Mesenchymal stem cell (in vitro differentiated cells and primary cell): Measurements from ENCODE around the gene CFL2.

Experiments
- DNase-seq: peaks from one replicate; pipeline ENCODE4 v3.0.0-alpha.2; 2013
- H2AFZ ChIP-seq: one replicate; pipeline ENCODE4 v1.6.1; 2013; ENCODE audit warnings: low read depth, mild to moderate bottlenecking, control low read depth, inconsistent platforms, low read length, moderate library complexity
- H2AK5ac ChIP-seq: 2 replicates; pipeline ENCODE4 v1.6.1; 2013; ENCODE audit warnings: low read length, moderate library complexity, mild to moderate bottlenecking, inconsistent platforms; ENCODE audit not compliant: severe bottlenecking
- H2BK120ac ChIP-seq: one replicate; pipeline ENCODE4 v1.6.1; 2013; ENCODE audit warnings: low read depth, mild to moderate bottlenecking, inconsistent platforms, low read length, moderate library complexity
- H2BK12ac ChIP-seq, 2 experiments: one replicate each; pipeline ENCODE4 v1.6.1; 2013; ENCODE audit warnings: inconsistent platforms in 2 of 2, low read length in 2 of 2, mild to moderate bottlenecking in 2 of 2, moderate library complexity in 2 of 2, control low read depth in 1 of 2
- H2BK15ac ChIP-seq: one replicate; pipeline ENCODE4 v1.6.1; 2013; ENCODE audit warnings: mild to moderate bottlenecking, low read depth, inconsistent platforms; ENCODE audit not compliant: poor library complexity, severe bottlenecking
- H2BK5ac ChIP-seq: 2 replicates; pipeline ENCODE4 v1.6.1; 2013; ENCODE audit warnings: low read depth, mild to moderate bottlenecking, low read length, control low read depth, inconsistent platforms; ENCODE audit not compliant: poor library complexity, severe bottlenecking
- H3K14ac ChIP-seq, 2 experiments: one replicate each; pipeline ENCODE4 v1.6.1; 2013; ENCODE audit warnings: inconsistent platforms in 2 of 2, low read length in 2 of 2, control low read depth in 1 of 2, mild to moderate bottlenecking in 1 of 2, moderate library complexity in 1 of 2
- H3K18ac ChIP-seq, 2 experiments: one replicate each; pipeline ENCODE4 v1.6.1; 2013; ENCODE audit warnings: inconsistent platforms in 2 of 2, low read length in 2 of 2, control low read depth in 1 of 2, low read depth in 1 of 2, mild to moderate bottlenecking in 1 of 2
- H3K23ac ChIP-seq, 2 experiments: one replicate each; pipeline ENCODE4 v1.6.1; 2013; ENCODE audit warnings: inconsistent platforms in 2 of 2, low read length in 2 of 2, mild to moderate bottlenecking in 2 of 2, moderate library complexity in 2 of 2, control low read depth in 1 of 2
- H3K27ac ChIP-seq: 2 replicates; pipeline ENCODE4 v1.5.1; 2013; ENCODE audit warnings: mild to moderate bottlenecking, moderate library complexity, low read length, control low read depth, inconsistent platforms; ENCODE audit not compliant: poor library complexity, severe bottlenecking
- H3K27me3 ChIP-seq, 2 experiments: 2 replicates each; pipeline versions ENCODE4 v1.6.1 to v1.7.0; 2013; ENCODE audit warnings: low read length in 2 of 2, mild to moderate bottlenecking in 2 of 2, moderate library complexity in 2 of 2, control low read depth in 1 of 2, inconsistent platforms in 1 of 2; ENCODE audit not compliant: control insufficient read depth in 1 of 2, insufficient read depth in 1 of 2
- H3K36me3 ChIP-seq, 2 experiments: 2 replicates each; pipeline versions ENCODE4 v1.6.1 to v1.7.0; 2013; ENCODE audit warnings: low read length in 2 of 2, control low read depth in 1 of 2, inconsistent platforms in 1 of 2, low read depth in 1 of 2, mild to moderate bottlenecking in 1 of 2; ENCODE audit not compliant: insufficient read depth in 2 of 2, control insufficient read depth in 1 of 2
- H3K4ac ChIP-seq, 2 experiments: one replicate each; pipeline ENCODE4 v1.6.1; 2013; ENCODE audit warnings: inconsistent platforms in 2 of 2, low read length in 2 of 2, mild to moderate bottlenecking in 2 of 2, moderate library complexity in 2 of 2, control low read depth in 1 of 2, low read depth in 1 of 2
- H3K4me1 ChIP-seq: 2 replicates; pipeline ENCODE4 v1.6.1; 2013; ENCODE audit warnings: low read depth, low read length, control low read depth; ENCODE audit not compliant: control insufficient read depth, insufficient read depth
- H3K4me2 ChIP-seq: 2 replicates; pipeline ENCODE4 v1.6.1; 2013; ENCODE audit warnings: low read length, mild to moderate bottlenecking, inconsistent platforms; ENCODE audit not compliant: poor library complexity, severe bottlenecking
- H3K4me3 ChIP-seq, 2 experiments: 2 replicates each; pipeline versions ENCODE4 v1.5.1 to v1.7.0; 2013; ENCODE audit warnings: low read length in 2 of 2, mild to moderate bottlenecking in 2 of 2, control low read depth in 1 of 2, low read depth in 1 of 2; ENCODE audit not compliant: insufficient read depth in 1 of 2
- H3K79me1 ChIP-seq: replicated peaks from 2 replicates; pipeline ENCODE4 v1.6.1; 2013; ENCODE audit warnings: mild to moderate bottlenecking, control low read depth, low read length, inconsistent platforms; ENCODE audit not compliant: poor library complexity, severe bottlenecking
- H3K9ac ChIP-seq: 2 replicates; pipeline ENCODE4 v1.7.0; 2013; ENCODE audit warnings: mild to moderate bottlenecking, low read length, moderate library complexity
- H3K9me3 ChIP-seq: 2 replicates; pipeline ENCODE4 v1.7.0; 2013; ENCODE audit warnings: mild to moderate bottlenecking, low read length; ENCODE audit not compliant: control insufficient read depth
- H4K8ac ChIP-seq: one replicate; pipeline ENCODE4 v1.6.1; 2013; ENCODE audit warnings: inconsistent platforms, mild to moderate bottlenecking, low read length, moderate library complexity
- H4K91ac ChIP-seq: one replicate; pipeline ENCODE4 v1.6.1; 2013; ENCODE audit warnings: mild to moderate bottlenecking, low read length, inconsistent platforms
- WGBS: methylation state at CpG from one replicate; pipeline ENCODE4 v1.1.7; 2013; ENCODE audit warnings: mixed read lengths; 5-methylcytosine and 5-hydroxymethylcytosine counted together

Gene CFL2

GRCh38 chr14:34676516-34677211, 37.7 kb downstream of the CFL2 start:
- Histone ChIP-seq H3K79me1 (no peaks in the 10 kb centered on the region), H2BK120ac (no peak overlapping the region), H3K9ac (no peak overlapping the region), H2BK15ac (no peak overlapping the region), H2AK5ac (no peak overlapping the region), H3K27me3 (no peaks in the 10 kb centered on the region), H4K8ac (no peak overlapping the region), H3K14ac (no peak overlapping the region), H3K4me2 (no peak overlapping the region), H2BK5ac (no peak overlapping the region), H3K18ac (no peak overlapping the region), H3K4me3 (no peak overlapping the region), H3K4me1 (no peaks in the 10 kb centered on the region), H2AFZ (no peak overlapping the region), H3K9me3 (no peaks in the 10 kb centered on the region), H3K4ac (no peak overlapping the region), H2BK12ac (no peak overlapping the region), H4K91ac (no peak overlapping the region), H3K23ac (no peak overlapping the region), H3K27ac (no peak overlapping the region), H3K36me3 (no peaks in the 10 kb centered on the region)
- 93% methylated on average over 7 of the region's 7 CpGs for WGBS
- DNase-seq: no peak

GRCh38 chr14:34673702-34674101, 40.7 kb downstream of the CFL2 start:
- H3K36me3 ChIP-seq: no peaks in the 10 kb centered on the region
- no peak overlapping the region for H4K91ac ChIP-seq
- H3K23ac ChIP-seq: no peak overlapping the region
- H2BK5ac ChIP-seq: no peak overlapping the region
- no peak overlapping the region for H2AFZ ChIP-seq
- no peak overlapping the region for H3K9ac ChIP-seq
- no peak overlapping the region for H3K18ac ChIP-seq
- H3K27ac ChIP-seq: no peak overlapping the region
- H3K79me1 ChIP-seq: no peaks in the 10 kb centered on the region
- H3K4me2 ChIP-seq: no peak overlapping the region
- no peaks in the 10 kb centered on the region for H3K9me3 ChIP-seq
- H3K4ac ChIP-seq: no peak overlapping the region
- no peak overlapping the region for H2BK120ac ChIP-seq
- no peak overlapping the region for H2BK15ac ChIP-seq
- H2BK12ac ChIP-seq: no peak overlapping the region
- no peak overlapping the region for H3K14ac ChIP-seq
- H4K8ac ChIP-seq: no peak overlapping the region
- no peak overlapping the region for H3K4me3 ChIP-seq
- WGBS: 100% methylated on average over 1 of the region's 1 CpG
- H2AK5ac ChIP-seq: no peak overlapping the region
- no peak for DNase-seq
- H3K27me3 ChIP-seq: no peaks in the 10 kb centered on the region
- H3K4me1 ChIP-seq: no peaks in the 10 kb centered on the region

DNA sequence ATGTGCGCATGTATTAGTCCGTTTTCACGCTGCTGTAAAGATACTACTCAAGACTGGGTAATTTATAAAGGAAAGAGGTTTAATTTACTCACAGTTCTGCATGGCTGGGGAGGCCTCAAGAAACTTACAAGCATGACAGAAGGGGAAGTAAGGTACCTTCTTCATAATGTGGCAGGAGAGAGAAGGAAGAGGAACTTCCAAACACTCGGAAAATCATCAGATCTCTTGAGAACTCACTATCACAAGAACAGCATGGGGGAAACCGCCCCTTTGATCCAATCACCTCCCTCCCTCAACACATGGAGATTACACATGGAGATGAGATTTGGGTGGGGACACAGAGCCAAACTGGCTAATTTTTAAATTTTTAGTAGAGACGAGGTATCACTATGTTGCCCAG, 42.7 kb downstream of the CFL2 start:
- Histone ChIP-seq H2BK15ac (no peak overlapping the region), H3K79me1 (no peaks in the 10 kb centered on the region), H3K18ac (no peak overlapping the region), H3K27me3 (no peaks in the 10 kb centered on the region), H3K36me3 (no peaks in the 10 kb centered on the region), H4K8ac (no peak overlapping the region), H2BK12ac (no peak overlapping the region), H3K27ac (no peak overlapping the region), H3K4ac (no peak overlapping the region), H3K4me3 (no peak overlapping the region), H2AK5ac (peak overlapping the region; percentile 55), H3K14ac (no peak overlapping the region), H3K4me1 (no peaks in the 10 kb centered on the region), H3K23ac (no peak overlapping the region), H2BK5ac (no peak overlapping the region), H2BK120ac (no peak overlapping the region), H3K9ac (no peak overlapping the region), H2AFZ (no peak overlapping the region), H4K91ac (no peak overlapping the region), H3K9me3 (no peaks in the 10 kb centered on the region), H3K4me2 (no peak overlapping the region)
- 75% methylated on average over 4 of the region's 6 CpGs for WGBS
- DNase-seq: no peak

- Histone ChIP-seq H3K4me2 (no peak overlapping the region), H2BK15ac (no peak overlapping the region), H3K9ac (no peak overlapping the region), H3K23ac (no peak overlapping the region), H2BK12ac (no peak overlapping the region), H3K9me3 (no peaks in the 10 kb centered on the region), H3K27me3 (no peaks in the 10 kb centered on the region), H3K79me1 (no peaks in the 10 kb centered on the region), H4K8ac (no peak overlapping the region), H2BK120ac (no peak overlapping the region), H3K18ac (no peak overlapping the region), H3K14ac (no peak overlapping the region), H3K4me1 (peaks cover 4% of the 10 kb centered on the region), H3K27ac (no peak overlapping the region), H3K4ac (no peak overlapping the region), H4K91ac (no peak overlapping the region), H2AFZ (no peak overlapping the region), H2BK5ac (no peak overlapping the region), H3K4me3 (no peak overlapping the region), H2AK5ac (no peak overlapping the region), H3K36me3 (no peaks in the 10 kb centered on the region)
- WGBS: 85% methylated on average over 2 of the region's 2 CpGs
- no peak for DNase-seq
Measured at GRCh38 chr14:34668111-34668510, 46.3 kb downstream of the CFL2 start.
